Fibroblast of pulmonary artery (primary cell): ENCODE results near the gene MIR17HG.

Experiments used
- DNase-seq: peaks from one replicate; pipeline ENCODE4 v3.0.0-alpha.2; 2010; ENCODE audit warnings: low read depth
- H3K4me3 ChIP-seq: replicated peaks from 2 replicates; pipeline ENCODE4 v1.5.1; 2011; ENCODE audit warnings: low read depth, mild to moderate bottlenecking, control low read depth, low read length, moderate library complexity
- TF ChIP-seq, protein P1 (sequence below): IDR thresholded peaks from 2 replicates; pipeline ENCODE4 v1.5.1; 2011; ENCODE audit warnings: mild to moderate bottlenecking, control low read depth, low read length, inconsistent platforms; ENCODE audit errors: missing control alignments

Gene MIR17HG

DNA sequence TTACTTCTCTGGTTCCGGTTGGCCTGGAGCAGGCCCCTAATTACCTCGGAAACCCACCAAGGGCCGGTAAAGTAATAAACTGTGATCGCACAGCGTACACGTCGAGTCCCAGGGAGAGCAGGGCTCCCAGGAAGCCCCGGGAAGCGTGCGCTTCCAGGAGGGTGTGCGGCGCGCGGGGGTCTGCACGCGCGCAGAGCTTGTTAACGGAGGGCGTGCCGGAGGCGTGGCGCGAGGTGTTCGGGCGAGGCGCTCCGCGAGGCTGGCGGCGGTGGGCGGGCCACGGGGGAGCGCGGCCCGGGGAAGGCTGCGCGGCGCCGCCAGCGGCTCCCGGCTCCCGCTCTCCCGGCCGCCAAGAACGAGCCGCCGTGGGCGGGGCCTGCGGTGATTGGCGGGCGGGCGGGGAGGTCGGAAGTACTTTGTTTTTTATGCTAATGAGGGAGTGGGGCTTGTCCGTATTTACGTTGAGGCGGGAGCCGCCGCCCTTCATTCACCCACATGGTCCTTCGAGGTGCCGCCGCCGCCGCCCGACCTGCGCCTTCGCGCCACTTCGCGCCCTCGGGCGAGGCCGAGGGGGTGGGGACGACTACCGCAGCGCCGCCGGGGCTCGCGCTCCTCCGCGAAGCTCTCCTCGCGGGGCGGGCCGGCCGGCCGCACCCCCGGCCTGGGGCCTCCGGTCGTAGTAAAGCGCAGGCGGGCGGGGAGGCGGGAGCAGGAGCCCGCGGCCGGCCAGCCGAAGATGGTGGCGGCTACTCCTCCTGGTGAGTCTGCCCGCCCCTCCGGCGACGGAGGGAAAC lies at the start of gene MIR17HG:
MIR17HG (plus strand) TSS at position 486 of the 794 bp plus-strand sequence.
- TF ChIP-seq, protein P1, sequence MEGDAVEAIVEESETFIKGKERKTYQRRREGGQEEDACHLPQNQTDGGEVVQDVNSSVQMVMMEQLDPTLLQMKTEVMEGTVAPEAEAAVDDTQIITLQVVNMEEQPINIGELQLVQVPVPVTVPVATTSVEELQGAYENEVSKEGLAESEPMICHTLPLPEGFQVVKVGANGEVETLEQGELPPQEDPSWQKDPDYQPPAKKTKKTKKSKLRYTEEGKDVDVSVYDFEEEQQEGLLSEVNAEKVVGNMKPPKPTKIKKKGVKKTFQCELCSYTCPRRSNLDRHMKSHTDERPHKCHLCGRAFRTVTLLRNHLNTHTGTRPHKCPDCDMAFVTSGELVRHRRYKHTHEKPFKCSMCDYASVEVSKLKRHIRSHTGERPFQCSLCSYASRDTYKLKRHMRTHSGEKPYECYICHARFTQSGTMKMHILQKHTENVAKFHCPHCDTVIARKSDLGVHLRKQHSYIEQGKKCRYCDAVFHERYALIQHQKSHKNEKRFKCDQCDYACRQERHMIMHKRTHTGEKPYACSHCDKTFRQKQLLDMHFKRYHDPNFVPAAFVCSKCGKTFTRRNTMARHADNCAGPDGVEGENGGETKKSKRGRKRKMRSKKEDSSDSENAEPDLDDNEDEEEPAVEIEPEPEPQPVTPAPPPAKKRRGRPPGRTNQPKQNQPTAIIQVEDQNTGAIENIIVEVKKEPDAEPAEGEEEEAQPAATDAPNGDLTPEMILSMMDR = no peak
- peak within 1 kb of the TSS; percentile 72 for H3K4me3 ChIP-seq

GRCh38 chr13:91298060-91298459 lies 49.4 kb upstream of the MIR17HG start:
- no peak overlapping the region for H3K4me3 ChIP-seq
- TF ChIP-seq, protein P1 = no peak
- no peak for DNase-seq

More for the DNA sequence above, at the start of gene MIR17HG:
- DNase-seq = peak; percentile 83

DNA sequence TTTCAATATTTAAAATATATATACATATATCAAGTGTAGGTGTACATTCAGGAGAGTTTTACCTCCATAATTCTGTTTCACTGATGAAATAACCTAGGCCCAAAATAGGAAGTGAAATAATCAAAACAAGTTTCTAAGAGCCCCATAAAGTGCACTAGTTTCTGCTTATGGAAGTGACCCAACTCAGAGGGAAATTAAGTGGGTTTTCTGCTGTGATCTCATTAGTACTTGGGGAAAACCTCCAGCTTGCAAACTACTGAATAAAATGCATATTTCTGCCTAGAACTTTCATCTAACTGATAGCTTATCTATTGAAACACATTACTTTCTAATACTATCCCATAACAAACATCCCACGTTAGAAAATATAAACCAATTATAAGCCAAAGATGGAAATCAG lies 45.4 kb upstream of the MIR17HG start:
- H3K4me3 ChIP-seq = no peak overlapping the region
- no peak for DNase-seq
- TF ChIP-seq, protein P1 = no peak

DNA sequence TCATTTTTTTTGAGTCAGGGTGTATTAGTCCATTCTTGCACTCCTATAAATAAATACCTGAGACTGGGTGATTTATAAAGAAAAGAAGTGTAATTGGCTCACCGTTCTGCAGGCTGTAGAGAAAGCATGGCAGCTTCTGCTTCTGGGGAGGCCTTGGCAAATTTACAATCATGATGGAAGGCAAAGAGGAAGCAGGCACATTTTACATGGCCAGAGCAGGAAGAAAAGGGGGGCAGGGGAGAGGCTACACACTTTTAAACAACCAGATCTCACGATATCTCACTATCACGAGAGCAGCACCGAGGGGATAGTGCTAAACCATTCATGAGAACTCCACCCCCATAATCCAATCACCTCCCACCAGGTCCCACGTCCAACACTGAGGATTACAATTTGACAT lies 44.5 kb upstream of the MIR17HG start:
- TF ChIP-seq, protein P1 = no peak
- DNase-seq = no peak
- H3K4me3 ChIP-seq = no peak overlapping the region

GRCh38 chr13:91304741-91305140 lies 42.7 kb upstream of the MIR17HG start:
- H3K4me3 ChIP-seq = no peak overlapping the region
- no peak for DNase-seq
- TF ChIP-seq, protein P1 = no peak

DNA sequence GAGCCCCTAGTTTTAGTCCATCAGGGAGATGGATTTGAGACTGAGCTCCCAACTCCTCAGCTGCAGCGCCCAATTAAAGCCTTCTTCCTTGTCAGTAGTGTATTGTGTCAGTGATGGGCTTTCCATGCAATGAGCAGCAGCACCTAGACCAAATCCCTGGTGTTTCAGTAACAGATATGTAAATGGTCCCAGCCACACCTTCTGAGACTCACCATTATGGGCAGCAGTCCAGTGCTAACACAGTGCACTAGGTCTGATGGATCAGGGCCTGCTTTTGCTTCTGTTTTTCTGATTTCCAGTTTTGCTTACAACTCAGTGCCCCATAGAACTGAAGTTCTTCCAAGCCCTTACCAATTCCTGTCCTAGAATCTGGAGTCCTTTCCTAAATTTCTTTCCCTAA lies 41.8 kb upstream of the MIR17HG start:
- DNase-seq = no peak
- TF ChIP-seq, protein P1 = no peak
- H3K4me3 ChIP-seq = no peak overlapping the region

- TF ChIP-seq, protein P1 = no peak
- H3K4me3 ChIP-seq = no peak overlapping the region
- DNase-seq = no peak
Observed at GRCh38 chr13:91307887-91308286, 39.6 kb upstream of the MIR17HG start.
